Activated CD4-positive, alpha-beta T cell treated with anti-CD3 and anti-CD28 coated beads for 48 hours (primary cell): ENCODE measurements around the gene DACH1.

Source experiments
- DNase-seq: peaks from one replicate; pipeline ENCODE4 v3.0.0-alpha.2; 2020

The DACH1 gene

DNA sequence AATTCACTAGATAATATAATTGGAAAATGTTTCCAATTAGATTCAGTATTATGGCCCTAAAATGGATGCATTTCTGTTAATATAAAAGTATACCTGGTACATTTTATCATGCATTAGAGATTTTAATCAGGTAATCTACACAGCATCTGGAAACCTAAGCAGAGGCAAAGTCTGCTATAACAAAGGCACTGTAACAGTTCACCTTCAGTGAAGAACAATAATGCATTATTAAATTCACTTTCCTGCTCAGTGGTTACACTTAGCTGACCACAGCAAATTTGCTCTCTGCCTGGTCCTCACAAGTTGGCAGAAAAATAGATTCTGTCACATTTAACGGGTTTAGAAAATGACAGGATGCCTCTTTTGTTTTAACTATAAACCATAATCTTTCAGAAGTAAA lies 326.9 kb downstream of the DACH1 start:
- DNase-seq: no peak

DNA sequence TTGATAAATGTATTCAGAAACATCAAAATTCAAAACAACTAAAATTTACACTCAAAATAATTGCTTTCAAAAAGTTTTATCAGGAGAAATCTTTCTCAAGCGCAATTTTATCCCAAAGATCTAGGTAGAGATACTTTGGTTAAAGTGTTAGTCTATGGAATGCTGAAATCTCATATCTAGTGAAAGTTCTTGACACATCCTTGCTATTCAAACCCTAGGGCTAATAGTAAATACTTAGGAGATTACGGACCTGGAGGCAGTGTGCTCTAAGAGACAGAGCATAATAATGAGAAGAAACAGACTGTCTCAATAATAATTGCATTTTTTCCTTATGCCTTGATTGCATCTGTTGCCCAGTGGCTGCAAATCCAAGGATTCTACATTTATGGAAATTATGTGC lies 330.8 kb downstream of the DACH1 start:
- no peak for DNase-seq

DNA sequence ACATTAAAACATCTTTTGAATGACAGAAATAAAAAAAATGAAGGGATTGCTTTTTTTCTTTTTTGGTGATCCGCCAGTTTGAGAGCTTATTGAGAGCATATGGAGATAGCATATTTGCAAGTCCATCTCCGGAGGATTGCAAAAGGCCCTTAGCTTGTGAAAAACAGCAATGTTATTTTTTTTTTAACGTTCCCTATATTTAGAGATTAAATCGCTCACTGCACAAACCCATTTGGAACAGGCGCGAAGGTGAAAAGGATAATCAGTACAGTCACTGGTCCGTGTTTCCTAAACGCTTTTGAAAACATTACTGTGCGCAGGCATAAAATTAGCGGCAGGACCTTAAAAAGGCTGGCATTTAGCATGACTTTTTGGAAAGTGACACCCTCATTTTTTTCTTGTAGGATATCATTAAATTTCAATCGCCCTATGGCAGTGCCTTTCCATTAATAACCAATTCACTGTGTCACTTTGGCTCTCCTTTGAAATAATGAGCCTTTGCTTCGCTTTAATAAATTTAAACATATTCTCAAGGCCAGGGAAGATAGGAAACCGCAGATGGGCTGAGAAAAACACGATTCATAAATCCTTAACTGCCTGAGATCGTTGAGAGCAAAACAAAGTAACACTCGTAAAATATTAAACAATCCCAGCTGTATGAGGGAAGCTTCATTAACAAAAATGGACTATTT lies 342.2 kb downstream of the DACH1 start:
- no peak for DNase-seq

DNA sequence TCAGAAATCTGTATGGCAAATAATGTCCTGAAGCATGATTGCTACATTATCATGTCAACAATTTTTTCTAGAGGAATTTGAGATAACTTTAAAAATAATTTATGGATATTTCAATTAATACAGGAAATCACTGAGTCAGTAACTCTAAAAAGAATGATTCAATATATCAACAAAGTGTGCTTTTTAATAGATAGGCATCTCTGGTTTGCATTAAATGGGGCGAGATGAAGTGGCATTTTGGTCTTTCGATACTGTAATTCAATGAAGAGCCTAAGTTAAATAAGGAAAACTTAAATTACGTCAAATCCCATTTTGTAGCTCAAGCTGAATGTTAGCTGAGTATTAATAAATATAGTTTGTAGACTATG lies 342.8 kb downstream of the DACH1 start:
- DNase-seq: no peak

DNA sequence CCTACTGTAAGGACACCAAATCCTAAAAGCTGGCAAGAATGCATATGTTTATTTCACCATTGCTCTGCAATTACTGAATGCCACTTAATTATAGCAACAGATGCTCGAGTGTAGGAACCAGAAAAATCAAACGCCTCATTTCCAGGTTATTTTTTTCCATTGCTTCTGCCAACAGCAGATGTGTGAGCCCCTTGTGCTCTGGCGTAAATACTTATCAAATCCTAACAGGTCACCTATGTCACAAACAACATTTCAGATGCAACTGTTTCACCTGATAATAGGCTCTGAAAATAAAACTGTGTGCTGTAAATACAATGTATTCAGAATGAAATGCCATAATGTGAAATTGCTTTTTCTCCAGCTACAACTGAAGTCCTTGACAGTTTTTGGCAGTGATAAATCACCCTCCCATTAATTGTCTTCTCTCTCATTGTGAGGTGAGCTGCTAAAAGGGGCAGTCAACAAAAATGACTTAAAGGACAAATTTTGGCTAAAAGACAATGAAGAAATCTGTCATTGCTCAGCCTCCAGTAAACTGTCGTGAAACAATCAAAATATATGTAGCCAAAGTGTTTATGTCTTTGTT lies 344.0 kb downstream of the DACH1 start:
- DNase-seq: no peak

DNA sequence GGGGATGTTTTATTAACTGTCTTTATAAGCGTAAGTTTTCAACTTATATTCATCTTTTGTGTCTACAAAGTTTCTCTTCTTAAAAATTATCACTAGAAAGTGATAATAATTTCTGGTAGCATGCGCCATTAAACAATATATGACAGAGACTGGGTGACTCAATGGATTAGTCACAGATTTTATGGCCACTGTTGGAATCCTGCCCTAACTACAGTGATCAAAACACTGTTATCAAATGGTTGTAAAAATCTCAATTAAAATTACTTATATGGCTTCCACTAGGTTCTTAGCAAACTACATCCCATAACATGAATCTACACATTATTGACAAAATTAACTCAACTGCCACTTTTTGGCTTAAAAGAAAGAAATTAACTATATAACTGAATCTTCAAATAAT lies 350.0 kb downstream of the DACH1 start:
- no peak for DNase-seq

DNA sequence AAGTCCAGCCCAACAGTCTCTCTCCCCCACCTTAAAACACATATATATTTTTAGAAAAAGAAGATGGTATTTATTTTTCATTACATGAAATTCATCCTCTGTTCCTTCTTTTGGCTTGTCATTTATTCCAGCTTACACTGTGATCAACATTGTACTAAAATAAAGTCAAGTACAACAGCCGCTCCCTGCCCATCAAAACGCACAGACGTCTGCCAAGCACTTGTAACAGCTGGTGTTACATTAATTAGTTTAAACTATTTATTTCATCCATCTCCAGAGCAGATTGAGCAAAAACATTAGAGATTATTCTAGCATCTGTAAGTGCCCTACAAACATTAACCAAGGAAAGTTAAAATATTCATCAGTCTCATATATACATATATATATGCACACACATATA lies 350.5 kb downstream of the DACH1 start:
- no peak for DNase-seq

DNA sequence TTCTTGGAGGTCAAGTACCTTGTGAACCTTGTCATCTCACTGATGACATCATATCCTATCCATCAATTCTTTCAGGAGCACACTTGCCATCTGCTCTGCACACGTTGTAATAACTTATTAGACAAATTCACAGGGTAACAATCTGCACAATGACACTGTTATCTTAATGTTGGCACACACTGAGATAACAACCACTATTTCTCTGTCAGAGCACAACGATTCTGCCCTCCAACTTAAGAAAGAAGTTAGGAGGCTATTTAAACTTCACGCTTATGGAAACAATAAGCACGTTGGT lies 351.3 kb downstream of the DACH1 start:
- DNase-seq: no peak

DNA sequence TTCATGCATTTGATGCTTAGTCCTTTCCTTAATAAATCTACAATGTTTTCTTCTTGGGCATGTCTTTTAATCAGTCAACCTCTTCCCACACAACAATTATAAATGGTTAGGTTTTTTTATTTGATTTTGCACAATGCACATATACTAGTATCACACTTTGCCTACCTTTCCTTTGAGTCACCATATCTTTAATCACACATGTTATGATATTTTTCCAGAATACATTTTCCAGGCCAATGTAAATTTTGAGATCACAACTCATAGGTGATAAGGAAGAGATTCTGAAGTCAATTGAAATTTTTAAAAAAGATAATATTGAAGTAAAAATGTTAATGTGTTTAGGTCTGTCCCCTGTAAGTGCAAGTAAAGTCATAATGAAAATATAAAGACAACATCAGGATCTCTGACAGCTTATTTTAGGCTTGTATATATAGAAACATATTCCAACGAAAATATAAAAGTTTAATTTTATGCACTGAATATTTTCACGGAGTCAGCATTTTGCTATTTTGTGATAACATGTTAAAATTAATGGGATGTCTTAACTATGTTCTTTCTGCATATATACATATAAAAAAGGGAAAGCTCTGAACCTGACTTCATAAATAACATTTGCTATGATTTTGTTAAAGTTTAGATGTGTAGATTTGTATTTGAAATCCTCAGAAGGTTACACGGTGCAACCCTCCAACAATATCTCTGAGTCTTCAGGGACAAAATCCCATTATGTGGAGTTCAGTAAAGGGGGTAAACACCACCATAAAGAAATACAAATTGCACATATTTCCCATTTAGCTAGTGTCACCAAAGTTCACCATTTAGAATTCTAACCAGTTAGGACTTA lies 351.9 kb downstream of the DACH1 start:
- no peak for DNase-seq

DNA sequence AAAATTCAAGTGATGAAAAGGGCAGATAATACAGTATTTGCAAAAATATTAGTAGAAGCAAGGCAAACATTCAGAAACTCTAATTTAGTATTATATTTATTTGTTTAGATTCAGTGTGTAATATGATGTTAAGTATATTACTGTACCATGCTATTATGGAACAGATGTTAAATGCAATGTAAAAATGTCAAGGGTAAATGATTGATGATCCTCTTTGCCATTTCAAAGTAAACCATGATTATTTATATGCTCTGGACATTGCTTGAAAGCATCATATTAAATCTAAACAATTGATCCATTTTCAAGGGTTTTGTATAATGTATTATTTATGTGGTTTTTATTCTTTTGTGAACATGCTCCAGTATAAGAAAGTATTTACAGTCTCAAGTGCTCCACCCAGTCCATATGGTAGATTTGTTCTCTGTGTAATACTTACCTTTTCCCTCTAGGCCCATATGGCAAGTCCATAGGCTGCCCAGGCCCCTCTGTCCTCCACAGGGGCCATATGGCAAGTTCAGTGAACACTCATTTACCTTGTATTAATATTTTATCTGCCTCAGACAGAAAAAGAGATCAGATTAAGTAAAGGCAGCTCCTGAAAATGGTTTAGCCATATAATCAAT lies 353.5 kb downstream of the DACH1 start:
- no peak for DNase-seq

DNA sequence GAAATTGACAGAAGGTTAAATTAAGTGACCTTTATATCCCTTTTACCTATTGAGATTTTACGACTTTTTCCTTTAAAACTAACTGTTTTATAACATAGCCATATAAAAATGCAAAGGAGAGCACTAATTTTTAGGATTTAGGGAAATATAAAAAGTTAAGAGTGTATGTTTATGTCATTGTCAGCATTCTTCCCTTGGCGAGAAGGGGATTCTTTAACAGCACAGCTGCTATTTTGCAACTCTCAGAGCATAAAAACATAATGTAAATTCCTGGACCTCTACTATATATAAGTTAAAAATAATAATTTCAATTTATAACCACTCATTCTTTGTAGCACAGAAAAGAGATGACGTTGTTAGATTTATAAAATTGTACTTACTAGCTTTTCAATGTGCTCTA lies 363.2 kb downstream of the DACH1 start:
- no peak for DNase-seq

DNA sequence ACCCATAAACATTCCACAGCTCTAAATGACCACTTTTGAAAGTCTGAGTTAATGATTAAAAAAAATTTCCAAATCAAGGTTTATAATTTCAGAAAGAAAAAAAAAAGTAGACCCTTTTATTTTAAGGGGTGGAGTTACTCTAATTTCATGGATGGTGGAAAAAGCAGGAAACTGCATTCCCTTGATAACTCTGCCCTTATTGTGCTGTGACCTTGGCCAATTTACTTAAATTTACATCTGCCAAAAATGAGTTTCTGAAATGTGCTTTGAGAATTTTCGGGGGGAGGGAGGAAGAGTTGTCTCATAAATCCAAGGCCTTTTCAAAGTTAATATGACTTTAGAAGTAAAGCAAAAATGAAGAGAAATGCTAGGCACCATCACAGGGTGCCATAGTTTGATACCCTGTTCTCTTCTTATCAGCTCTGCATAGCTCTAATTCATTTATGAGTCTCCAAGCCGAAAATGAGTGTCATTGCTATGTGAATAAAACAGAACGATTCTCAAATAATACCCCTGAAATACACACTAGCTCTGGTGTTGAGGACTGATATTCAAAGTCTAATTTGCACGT lies 367.0 kb downstream of the DACH1 start:
- DNase-seq: no peak

DNA sequence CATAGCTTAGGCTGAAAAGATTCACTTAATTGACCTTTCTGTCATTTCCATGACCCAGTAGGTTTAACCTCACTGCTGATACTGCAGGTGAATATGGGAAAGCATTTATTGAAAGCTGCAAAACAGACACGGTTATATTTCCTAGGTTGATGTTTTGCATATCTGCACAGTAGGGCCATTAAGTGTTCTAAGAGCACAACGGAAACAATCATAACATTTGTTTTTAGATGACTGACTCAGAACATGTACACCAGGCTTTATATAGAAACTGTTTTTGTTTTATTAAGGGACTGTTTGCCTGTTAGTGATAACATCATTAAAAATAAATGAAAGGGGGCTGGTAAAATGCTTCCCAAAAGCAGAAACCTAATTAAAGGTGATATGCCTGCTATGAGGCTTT lies 367.8 kb downstream of the DACH1 start:
- no peak for DNase-seq

DNA sequence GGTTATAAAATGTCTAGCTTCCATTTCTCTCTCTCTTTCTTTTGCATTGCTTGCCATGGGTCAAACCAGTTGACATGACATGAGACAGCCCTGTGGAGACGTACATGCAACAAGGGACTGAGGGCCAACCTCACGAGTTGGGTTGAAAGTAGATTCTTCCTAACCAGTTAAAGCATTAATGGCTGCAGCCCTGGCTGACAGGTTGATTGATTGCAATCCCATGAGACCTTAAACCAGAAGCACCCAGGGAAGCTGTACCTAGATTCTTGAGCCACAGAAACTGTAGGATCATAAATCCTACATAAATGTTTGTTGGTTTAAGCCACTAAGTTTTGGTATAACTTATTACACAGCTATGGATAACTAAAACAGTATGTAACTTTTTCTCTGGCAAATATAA lies 373.8 kb downstream of the DACH1 start:
- DNase-seq: no peak

DNA sequence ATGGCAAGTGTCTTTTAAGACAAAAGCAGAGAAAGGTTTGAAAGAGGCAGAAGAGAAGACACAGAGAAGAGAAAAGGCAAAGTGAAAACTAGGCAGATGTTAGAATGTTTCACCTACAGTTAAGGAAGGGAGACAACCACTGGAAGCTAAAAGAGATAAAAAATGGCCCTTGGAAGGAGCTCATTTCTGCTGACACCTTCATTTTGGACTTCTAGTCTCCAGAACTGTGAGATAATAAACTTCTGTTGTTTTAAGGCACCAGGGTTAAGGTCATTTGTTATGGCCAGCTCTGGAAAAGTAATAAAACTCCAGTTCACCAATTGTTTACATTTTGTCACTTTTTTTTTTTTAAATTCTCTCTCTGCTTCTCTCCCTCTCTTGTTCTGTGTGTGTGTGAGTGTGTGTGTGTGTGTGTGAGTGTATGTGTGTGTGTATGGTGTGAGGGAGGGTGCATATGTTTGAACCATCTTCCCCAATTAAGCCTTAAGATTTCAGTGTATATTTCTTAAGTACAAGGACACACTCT lies 374.6 kb downstream of the DACH1 start:
- no peak for DNase-seq

DNA sequence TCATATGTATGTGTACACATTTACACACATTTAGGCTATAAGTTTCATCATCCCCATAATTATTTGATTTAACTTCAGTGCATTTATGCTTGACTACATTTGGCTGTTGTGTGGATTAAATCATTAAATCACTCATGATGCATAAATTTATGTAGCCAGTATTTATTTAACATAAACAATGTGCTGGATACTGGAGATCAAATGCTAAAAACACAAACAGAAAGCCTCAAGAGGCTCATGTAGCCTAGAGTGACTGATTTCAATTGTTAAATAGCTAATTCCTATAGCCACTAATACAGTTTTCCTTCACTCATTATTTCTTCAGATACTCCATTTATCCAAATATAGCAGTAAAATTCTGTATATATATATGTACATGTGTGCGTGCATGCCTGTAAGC lies 376.0 kb downstream of the DACH1 start:
- DNase-seq: no peak

DNA sequence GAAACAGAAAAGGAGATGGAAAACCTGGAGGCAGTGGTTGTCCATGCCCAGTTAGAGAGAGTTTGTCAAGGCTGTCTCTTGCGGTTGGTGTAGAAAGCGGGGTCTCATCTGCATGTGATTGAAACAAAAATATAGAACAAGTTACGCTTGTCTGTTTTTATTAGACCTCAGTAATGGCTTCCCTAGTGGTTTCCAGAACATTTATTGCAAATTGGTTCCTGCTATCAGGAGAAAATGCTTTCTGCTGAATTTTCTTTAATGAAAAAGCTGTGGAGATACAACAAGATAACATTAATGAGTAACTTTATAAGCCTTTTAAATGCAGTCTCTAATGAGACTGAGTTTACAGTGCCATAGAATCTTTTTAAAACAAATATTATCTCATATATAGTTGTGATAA lies 378.0 kb downstream of the DACH1 start:
- no peak for DNase-seq

DNA sequence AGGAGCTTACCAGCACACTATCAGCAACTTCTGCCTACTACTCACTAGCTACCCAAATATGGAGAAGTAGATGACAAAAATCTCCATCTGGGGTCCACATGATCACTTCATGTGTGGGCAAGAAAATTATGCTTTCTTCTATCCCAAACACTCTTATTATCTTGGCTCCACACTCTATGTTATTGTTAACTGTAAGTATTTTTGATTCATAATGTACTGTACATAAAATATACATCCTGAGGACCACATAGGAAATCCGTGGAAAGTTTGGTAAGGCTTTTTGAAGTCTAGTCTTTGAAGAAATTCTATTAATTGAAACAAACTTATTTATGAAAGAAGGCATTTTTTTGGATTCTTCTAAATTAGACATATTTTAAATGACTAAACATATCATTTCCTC lies 378.8 kb downstream of the DACH1 start:
- DNase-seq: no peak

DNA sequence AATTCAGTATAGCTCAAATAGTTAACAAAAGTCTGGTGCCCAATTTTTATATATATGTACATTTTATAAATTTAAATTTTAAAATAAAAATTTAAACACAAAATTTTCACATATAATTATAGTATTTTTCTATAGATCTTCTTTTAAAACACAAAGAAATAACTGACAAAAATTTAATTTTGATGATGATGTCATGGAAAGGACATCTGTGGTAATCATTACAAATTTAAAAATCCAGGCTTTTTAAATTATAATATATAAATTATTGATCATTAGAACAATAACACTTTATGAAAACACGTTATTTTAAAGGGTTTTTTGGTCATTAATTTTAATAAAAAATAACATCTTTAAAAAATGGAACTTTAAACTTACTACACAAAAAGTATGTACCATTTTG lies 381.1 kb downstream of the DACH1 start:
- DNase-seq: no peak

DNA sequence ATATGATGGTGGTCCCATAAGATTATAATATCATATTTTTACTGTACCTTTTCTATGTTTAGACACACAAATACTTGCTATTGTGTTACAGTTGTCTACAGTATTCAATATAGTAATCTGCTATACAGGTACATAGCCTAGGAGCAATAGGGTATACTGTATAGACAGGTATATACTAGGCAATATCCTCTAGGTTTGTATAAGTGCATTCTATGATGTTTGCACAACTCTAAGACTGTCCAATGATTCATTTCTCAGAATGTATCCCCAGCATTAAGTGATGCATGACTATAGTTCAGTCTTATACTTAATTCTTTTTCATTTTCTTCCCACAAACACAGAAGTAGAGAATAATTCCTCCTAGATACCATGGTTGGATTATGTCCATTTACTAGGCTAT lies 383.3 kb downstream of the DACH1 start:
- no peak for DNase-seq

DNA sequence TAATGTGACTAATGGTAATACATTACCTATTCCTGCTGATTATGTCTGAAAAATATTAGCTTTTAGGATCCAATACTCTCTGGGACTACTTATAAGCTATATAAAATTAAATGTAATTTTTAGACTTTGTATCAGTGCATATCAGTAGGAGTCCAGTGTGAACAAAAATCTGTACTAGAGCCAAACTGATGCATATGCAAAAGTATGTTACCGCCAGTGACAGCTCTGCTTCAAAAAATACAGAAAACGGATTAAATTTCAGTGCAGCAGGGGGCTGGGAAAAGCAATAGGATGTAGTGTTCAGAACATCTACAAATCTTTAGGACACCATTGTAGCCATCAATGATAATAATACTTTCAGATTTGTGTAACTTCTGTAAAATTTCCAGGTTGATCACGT lies 385.5 kb downstream of the DACH1 start:
- DNase-seq: no peak

DNA sequence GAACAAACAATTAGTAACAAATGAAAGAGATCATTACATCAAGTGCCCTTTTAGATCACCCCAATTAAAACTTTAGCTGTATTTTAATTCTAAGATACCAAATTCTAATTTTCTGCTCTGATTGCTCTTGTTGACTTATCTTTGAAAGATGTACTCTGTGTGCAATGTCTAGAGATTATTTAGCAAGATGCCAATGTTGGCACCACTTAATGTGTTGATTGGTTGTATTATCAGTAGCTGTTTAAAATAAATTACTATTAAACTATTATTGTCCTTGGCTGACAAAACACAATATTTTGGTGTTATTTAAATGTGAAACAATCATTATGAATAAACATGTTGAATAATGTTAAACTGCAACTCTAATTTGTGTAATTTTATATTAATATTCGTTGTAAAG lies 386.0 kb downstream of the DACH1 start:
- DNase-seq: no peak

DNA sequence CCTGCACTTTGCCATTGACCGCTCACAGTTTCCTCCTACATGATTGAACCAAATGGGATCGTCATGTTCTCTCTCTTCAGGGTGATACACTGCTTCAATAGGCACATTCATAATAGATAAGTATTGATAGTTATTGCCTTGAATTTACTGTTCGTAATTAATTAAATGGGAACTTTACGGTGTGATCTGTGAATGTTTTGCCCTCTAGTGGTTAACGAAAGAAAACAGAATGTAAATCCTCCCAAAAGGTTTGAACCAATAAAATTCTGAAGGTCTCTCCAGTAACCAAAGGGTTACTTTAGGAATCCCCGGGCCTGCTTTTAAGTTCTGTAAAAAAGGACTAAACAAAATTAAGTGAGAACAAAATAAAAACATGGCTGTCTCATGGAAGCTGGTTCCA lies 389.3 kb downstream of the DACH1 start:
- DNase-seq: no peak

DNA sequence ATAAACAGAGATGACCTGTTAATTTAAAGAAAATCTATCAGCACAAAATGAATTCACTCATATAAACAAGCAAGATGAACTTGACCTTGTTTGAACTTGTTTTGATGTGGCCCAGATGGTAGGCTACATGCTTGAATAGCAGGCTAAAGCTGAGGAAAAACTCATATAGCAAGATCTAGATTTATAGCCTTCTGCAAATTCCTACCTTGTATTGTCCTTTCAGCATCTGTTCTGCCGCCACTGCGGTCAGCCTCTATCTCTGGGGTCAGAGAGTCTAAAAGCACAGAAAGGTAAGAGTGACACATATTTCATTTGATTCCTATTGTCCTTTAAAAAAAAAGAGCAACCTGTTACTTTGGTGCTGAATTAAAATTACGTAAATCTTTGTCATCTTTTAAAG lies 392.1 kb downstream of the DACH1 start:
- no peak for DNase-seq
